ENCODE results near the gene FAM81B.

DNA sequence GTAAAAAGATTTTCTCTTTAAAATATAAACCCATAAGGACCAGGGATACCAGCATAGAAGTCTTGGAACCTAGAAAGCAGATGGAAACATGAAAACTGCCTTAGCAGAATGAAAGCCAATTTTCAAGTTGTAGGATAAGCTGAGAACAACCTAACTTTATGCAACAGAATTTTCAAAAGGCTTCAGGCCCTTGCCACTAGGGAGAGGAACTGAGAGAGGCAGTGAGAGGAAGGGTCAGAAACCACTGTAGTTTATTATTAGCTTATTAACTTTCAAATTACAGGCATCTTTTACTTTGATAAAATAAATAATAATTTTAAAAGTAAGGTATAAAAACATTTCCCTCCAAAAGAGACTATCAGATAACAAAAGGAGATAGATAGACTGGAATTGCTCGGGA, 33.4 kb downstream of the FAM81B start:
- TF ChIP-seq CTCF (IDR thresholded peaks at IDR 0.05) (no peak), EP300 (IDR thresholded peaks at IDR 0.05) (no peak), POLR2AphosphoS5 (IDR thresholded peaks at IDR 0.05) (no peak)
